HG02970 (cell line): ENCODE measurements around the gene ZNF469.
"Not testable (repeated sequence)": the region's sequence is repeated elsewhere in the genome, so short reads cannot be mapped to it uniquely, and the experiment has no call there.

ENCODE experiments used
- ATAC-seq: cut with Tn5 transposase; IDR thresholded peaks from one replicate; pipeline ENCODE4 v1.9.1; 2021; ENCODE audit warnings: mild to moderate bottlenecking, moderate library complexity, moderate number of reproducible peaks; ENCODE audit not compliant: unreplicated experiment, low FRiP score

Gene ZNF469

DNA sequence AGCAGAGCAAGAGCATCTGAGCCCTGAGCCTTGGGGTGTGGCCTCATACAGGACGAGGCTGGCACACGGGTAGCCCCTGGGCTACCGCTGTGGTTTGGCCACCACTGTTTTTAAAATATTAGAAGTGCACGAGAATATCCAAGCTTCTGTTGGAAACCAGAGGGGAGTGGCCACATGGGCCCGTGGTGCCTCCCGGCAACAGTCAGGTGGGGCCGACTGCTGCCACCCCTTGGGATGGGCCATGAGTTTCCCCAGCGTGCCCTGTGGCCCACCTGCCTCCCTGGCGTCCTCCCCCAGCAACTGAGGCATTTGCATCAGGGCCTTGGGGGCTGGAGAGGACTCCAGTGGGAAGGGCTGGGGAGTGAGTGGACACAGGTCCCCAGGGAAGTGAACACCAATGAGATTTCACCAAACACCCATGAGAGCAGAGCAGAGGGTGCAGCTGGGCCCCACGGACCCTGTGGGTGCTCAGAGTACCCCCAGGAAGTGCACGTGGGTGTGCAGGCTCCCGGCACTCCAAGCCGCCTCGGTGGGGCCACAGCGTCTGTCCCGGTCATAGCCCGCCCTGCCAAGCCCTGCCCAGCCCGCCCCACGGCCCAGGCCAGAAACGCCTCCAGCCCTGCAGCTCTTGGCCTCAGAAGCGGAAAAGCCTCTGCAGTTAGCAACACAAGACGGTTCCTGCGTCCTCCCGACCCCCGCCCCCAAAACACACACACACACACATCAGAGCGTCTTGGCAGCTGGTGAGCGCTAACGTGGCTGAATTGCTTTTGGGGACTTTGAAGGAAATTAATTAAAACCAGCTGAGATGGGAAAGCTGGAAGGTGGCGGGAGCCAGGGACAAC is 22.7 kb downstream of the ZNF469 start:
- no peak for ATAC-seq

DNA sequence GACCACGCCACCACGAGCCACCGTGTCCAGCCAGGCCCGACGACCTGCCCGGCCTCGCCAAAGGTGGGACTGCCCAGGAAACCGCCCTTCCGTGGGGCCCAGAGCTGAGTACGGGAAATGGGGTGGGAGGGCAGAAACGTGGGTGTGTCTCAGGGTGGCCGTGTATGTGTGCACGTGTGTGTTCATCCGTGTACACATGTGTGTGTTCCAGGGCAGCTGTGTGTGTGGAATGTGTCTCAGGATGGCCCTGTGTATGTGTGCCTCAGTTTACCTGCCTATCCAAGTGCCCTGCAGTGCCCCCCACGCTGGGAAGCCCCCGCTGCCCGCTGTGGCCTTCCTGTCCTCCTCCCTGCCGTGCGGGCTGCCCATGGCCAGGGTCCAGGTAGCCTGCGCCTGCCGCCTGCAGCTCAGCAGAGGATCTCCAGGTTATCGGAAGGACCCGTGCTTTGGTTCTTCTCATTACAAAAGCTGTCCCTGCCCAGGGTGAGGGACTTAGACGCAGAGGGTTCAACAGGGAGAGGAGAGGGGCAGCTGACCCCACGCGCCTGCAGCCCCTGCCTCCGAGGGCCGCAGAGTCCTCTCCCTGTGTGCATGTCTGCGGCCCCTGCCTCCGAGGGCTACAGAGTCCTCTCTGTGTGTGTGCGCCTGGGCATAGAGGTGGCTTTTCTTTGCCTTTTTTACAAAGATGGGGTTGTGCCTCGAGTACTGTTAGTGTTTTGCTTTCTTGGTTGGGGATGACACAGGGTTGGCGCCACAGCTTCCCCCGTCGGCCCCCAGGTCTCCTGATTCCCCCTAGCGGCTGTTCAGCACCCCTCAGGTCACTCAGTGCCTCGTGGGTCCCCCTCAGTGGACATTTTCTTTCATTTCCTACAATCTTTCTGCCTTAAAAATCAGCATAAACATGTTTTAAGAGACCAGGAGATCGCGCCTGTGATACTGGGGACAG is 23.6 kb downstream of the ZNF469 start:
- ATAC-seq, result no peak

DNA sequence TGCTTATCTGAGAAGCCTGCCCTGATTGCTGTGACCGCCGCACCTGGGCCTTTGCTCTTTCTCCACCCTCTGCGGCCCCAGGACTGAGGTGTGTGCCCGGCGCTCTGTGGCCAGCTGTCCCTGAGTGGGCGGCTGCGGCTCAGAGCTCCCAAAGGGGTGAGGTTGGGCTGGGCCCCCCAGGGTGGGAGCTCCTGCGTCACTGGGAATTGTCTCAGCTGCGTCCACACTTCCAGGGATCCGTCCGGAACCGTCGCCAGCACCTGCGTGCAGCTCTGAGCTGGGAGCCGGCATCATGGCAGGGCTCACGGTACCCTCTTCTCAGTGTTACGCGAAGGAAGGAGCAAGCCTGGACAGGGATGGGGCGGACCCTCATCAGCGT is 24.3 kb downstream of the ZNF469 start:
- ATAC-seq, result no peak

DNA sequence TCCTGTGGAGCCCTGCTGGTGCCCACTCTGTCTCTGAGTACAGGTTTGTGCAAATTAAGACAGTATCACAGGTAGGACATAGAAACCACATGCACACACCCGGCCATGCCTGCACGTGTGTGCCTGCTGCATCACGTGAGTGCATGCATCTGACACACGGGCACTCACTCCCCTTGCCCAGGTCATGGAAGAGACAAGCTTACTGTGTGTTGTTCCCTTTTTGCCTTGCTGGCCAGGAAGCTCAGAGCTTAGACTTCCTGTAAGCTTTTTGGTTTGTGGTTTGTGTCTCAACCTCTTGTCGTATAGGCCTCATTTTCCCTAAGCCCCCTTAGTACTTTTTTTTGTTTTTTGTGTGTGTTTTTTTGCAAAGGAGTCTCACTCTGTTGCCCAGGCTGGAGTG is 25.0 kb downstream of the ZNF469 start:
- ATAC-seq, result no peak

DNA sequence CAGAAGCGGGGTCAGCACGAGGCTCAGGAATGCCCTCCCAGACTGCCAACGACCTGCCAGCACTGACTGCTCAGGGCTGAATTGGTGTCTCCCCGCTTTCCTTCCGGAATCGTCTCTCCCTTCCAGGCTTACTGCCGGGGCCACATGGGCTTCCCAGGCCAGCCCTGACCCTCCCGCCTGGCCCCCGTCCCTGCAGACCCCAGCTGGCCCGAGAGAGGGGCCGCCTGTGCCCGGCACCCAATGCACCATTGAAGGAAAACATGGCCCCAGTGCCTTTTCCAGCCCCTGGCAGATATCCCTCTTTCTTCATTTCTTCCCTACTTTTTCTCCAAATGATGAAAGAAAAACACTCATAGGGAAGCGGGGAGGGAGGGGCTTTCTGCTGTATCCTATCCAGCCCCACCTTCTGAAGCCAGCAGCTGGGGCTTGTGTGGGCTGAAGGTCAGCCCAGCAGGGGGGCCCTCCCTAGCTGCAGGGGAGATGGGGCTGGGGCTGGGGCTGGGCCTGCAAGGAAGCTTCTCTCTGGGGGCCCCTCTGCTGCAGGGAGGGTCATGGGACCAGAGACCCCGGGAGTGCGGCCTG is 25.9 kb downstream of the ZNF469 start:
- no peak for ATAC-seq

DNA sequence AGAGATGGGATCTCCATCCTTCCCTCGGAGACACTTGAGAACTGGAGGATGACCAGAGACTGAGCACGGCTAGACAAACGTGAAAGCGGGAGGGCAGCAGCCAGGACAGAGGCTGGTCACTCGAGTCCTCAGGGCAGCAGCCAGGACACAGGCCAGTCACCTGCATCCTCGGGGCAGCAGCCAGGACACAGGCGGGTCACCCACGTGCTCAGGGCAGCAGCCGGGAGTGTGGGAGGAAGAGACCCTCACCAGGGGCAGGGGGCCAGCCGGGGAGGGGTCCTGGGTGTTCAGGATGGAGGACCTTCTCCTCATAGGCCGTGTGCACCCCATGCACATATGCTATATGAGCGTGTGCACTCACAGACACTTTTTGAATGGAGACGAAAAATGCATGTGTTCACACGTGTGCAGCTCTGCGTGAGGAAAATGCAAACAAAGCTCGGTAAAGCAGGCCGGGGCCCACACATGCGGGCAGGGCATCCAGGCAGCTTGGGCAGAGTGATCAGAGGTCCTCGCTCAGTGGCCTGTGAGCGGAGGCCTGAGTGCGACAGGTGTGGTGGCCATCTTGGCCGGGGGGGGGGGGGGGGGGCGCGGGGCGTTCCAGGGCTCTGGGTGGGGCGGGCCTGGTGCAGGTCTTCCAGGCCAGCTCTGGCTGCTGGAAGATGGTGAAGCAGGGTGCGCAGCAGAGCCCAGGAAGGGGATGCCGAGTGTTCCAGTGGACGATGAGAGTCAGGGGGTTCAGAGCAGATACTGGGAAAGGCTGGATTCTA is 26.7 kb downstream of the ZNF469 start:
- ATAC-seq, result no peak

DNA sequence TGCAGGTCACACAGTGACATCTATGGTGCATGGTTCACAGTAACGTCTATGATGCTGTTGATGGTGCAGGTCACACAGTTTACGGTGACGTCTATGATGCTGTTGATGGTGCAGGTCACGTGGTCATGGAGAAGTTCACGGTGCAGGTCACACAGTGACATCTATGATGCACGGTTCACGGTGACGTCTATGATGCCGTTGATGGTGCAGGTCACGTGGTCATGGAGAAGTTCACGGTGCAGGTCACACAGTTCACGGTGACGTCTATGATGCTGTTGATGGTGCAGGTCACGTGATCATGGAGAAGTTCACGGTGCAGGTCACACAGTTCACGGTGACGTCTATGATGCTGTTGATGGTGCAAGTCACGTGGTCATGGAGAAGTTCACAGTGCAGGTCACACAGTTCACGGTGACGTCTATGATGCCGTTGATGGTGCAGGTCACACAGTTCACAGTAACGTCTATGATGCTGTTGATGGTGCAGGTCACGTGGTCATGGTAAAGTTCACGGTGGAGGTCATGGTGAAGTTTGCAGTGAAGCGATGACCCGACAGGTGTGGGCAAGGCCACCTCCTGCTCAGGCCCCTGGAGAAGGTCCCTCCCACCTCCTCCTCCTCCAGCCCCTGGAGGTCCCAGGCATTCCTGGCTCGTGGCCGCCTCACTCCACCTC is 27.7 kb downstream of the ZNF469 start:
- not testable (repeated sequence) for ATAC-seq

DNA sequence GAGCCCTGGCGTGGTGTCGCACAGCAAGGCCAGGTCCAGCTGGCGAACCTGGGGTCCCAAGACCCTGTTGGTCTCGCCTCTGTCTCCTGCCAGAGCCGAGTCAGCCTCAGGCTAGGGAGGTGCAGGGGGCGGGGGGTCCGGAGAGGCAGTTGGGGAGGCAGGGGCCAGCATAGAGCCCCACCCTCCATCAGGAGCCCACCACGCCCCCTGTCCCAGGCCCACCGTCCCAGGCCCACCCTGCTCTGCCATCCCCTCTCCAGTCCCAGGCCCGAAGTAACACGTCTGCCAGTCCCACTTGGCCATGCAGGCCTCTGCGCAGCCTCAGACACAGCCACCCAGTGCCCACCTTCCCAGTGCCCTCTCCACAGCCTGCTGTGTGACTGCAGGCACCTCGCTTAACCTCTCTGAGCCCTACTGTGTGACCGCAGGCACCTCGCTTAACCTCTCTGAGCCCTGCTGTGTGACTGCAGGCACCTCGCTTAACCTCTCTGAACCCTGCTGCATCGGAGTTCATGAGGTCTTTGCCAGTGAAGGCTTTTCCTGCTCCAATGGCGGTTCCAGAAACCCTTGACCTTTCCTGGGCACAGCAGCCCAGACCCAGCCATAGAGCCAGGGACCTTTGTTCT is 29.3 kb downstream of the ZNF469 start:
- no peak for ATAC-seq

DNA sequence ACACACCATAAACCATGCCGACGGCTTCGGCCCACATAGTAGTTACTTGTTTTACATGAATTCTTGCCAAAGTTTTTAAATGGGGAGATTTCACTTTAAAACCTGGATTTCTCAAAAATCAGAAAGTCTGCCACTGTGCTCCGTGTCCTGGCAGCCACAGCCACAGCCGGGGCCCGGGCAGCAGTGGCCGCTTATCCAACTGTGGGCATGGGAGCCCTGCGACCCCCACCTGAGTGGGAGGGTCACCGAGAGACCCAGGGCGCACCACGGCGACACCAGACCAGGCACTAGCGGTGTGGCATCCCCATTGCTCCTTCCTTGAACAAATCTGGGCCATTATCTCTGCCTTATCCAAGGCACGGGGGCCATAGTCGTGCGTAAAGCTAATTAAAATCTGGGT is 30.0 kb downstream of the ZNF469 start:
- no peak for ATAC-seq

DNA sequence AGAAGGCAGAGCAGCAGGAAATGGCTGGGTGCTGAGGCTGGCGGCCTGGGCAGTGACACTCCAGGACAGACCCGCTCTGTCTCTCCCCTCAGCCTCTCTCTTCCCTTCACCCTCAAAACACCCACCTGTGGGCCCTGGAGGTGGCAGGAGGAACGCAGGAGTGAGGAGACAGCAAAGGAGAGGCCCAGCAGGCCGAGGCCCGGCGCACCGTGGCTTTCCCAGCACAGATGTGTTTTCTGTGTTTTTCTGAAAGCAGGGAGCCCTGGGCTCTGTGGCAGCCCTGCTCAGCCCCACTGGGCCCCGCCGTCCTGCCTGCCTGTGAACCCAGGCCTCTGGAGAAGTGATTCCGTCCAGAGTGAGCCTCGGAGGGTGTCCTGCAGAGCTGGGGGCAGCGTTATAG is 30.5 kb downstream of the ZNF469 start:
- ATAC-seq, result no peak

DNA sequence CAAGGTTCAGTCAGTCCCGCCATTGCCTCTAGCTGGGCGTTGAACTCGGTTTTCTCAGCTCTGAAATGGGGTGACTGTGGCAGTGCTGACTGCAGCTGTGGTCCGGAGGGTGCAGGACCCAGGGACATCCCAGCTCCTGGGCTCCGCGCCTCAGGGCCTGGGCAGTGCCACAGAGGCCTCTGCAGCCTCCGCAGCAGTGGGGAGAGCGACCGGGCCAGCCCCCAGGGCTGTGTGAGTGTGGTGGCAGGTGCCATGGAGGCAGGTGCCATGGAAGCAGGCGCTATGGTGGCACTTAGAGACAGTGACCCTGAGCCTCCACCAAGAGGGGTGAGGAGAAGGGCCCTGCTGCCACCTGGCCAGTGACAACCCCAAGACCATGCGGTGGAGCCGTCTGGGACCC is 30.9 kb downstream of the ZNF469 start:
- ATAC-seq, result no peak

DNA sequence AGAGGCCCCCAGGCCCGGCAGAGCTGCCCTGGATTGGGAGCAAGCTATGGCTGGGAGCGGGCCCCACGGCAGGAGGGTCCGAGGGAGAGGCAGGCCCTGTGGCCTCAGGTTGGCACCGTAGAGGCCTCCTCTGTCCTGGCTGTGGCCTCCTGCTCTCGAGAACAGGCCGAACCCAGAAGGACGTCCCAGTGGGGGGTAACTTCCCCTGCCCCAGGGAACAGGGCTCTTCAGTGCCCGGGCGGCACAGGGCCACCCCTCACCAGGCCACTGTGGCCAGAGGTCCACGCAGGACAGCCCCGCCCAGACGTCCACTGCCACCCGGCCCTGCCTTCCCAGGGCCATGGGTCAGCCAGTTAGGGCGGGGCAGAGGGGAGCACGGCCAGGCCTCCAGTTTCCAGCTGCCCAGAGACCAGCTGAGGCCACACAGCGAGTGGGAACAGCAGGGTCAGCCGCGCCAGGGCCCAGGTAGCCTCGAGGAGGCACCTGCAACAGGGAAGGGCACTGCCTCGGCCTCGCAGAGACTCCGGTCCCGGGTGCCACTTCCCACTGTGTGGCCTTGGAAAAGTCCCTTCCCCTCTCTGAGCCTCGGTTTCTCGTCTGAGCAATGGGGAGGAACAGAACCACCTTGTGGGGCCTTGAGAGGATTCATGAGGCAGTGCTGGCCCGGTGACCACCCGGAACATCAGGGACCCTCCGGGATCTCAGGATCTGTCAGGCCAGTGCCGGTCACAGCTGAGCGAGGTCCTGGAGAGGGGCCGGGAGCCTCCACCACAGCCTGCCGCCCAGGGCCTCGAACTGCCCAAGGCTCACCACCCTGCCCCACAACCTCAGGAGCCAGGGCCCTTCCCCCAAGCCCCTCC is 32.0 kb downstream of the ZNF469 start:
- no peak for ATAC-seq

DNA sequence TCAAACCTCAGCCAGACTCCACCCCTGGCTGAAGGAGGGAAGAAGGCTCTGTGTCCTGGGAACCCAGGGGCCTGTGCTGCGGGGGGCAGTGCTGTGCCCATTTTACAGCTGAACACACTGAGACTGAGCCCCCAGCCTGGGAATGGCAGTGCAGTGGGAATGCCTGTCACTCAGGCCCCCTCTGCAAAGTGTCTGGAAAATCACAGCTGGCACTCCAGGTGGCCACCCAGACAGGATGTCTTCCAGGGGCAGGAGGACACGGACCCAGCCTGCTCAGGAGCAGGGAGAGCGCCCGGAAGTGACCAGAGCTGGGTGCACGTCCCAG is 32.6 kb downstream of the ZNF469 start:
- no peak for ATAC-seq

DNA sequence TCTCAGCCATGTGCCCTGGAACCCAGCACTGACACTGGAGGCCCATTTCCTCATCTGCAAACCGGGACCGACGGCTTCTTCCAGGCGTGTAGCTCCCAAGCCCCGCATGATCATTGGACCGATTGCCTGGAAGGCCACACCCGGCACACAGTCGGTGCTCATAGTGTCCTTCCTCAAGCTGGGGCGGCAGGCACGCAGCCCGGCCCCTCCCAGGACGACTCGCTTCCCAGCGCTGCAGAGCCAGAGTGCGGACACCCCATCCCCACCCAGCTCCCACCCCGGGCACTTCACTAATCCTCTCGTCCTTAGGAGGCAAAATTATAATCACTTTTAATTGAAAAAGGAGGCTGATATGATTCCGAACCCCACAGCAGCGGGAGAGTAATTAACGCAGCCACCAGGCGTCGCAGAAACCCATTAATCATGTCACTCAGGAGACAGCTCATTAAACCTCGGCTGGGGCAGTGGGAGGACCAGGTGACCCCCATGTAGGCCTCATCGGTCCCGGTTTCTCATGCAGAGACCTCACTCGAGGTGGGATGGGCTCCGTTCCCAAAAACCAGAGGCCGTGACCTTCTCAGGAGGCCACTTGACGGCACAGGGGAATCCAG is 33.1 kb downstream of the ZNF469 start:
- no peak for ATAC-seq

DNA sequence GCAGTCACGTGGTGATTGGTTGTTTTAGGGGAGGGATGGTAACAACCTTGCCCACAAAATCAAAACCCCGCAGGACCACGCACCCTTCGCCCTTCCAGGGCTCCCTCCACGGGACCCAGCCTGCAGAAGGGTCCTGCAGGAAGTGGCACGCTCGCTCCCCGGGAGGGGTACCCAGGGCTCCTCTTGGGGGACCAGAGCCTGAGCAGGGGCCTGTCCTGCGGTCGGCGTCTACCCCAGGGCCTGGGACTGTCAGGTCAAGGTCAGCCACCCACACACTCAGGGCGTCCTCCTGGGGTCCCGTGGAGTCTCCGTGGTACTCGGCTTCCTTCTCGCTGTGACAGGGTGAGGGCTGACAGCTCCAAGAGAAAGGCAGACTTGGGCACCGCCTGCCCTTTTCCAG is 33.9 kb downstream of the ZNF469 start:
- ATAC-seq, result no peak

DNA sequence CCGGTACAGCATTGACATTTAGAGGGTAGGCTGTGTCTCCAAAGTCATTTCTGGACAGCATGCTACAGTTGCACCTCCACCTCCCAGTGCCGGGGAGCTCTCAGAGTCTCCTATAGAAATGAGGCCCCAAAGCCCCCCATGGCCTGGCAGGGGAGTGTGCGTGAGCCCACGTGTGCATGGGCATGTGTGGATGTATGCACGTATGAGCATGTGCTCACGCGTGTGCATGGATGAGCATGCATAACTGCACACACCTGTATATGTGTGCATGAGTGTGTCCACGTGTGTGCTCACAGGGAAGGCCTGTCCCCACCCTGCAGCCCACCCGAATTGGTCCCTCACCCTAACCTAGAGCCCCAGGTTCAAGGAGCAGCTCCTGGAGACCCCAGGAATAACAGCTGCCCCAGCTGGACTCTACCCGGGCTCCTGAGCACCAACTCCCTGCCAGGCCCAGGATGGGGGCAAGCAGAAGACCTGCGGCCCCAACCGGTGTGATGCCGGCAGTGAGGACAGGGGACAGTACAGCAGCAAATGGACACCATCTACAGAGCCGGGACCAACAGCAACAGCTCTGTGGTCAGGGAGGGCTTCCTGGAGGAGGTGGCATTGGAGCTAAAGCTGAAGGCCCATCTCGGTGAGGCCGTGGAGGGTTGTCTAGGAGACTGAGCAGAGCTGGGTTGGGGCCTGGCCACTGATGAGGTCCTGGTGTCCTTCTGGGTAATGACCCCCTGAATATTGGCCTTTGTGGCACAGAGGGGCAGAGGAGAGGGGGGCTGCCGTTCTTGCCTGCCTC is 35.1 kb downstream of the ZNF469 start:
- no peak for ATAC-seq

DNA sequence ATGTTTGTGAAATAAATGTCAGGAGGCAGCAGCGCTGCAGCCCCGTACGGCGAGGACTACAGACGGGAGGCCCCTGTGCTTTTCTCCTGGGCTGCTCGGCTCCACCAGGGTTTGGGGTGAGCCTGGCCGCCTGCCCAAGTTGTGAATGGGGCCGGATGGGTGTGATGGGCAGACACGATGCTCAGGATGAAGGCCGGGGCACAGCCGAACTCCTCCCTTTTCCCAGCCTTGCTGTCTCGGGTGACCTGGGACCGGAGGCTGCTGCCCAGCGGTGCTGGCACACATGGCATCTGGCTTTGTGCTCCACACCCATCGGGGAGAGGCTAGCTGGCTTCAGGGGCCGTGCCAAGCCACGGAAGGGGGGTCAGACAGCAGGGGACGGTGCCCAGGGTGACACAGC is 36.1 kb downstream of the ZNF469 start:
- no peak for ATAC-seq

DNA sequence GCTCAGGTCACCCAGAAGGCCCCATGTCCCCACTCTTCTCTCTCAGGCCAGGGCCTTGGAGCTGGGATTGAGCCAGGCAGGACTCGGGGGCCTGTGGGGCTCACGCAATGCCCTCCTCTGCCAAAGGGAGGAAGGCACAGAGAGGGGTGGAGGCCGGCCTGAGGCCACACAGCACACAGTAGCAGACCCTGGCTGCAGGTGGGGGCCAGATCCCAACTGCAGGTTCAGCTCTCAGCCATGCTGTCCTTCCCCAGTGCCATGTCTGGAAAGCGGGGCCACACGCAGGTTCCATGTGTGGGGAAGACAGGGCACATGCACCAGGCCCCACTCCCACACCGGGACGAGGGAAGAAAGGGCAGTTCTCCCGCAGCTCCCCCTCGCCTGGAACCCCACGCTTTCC is 37.0 kb downstream of the ZNF469 start:
- no peak for ATAC-seq
